CD14-positive monocyte (primary cell): ENCODE data around the gene KRTAP12-4. TPM values are rescaled to one million over a fixed set of nuclear protein-coding genes. Genes with fewer than 3 reads are reported as not detected.
"Not testable (repeated sequence)": the region's sequence is repeated elsewhere in the genome, so short reads cannot be mapped to it uniquely, and the experiment has no call there.

Experiments
- DNase-seq, 3 donors: peaks; one replicate each; pipeline ENCODE4 v3.0.0-alpha.2; 2011 to 2022
- H2AFZ ChIP-seq: 2 replicates; pipeline ENCODE4 v1.6.0; 2012; ENCODE audit warnings: mild to moderate bottlenecking, low read depth, low read length, inconsistent platforms; ENCODE audit not compliant: insufficient read depth, poor library complexity, severe bottlenecking
- H3K27ac ChIP-seq, 2 donors: 1 replicate in 1 of 2; 2 replicates in 1 of 2; pipeline ENCODE4 v1.5.1; 2012 to 2013; ENCODE audit warnings: low read length in 2 of 2, control low read depth in 1 of 2, inconsistent platforms in 1 of 2, low read depth in 1 of 2, mild to moderate bottlenecking in 1 of 2
- H3K27me3 ChIP-seq, 2 donors: one replicate each; pipeline versions ENCODE4 v1.6.0 to v1.6.1; 2011 to 2013; ENCODE audit warnings: low read length in 2 of 2; ENCODE audit not compliant: control insufficient read depth in 2 of 2, insufficient read depth in 2 of 2
- H3K36me3 ChIP-seq, 2 donors: replicated peaks in 1 of 2; 1 replicate in 1 of 2; 2 replicates in 1 of 2; pipeline versions ENCODE4 v1.5.1 to v1.6.1; 2012 to 2013; ENCODE audit warnings: low read length in 2 of 2, control low read depth in 1 of 2, inconsistent platforms in 1 of 2, mild to moderate bottlenecking in 1 of 2; ENCODE audit not compliant: insufficient read depth in 2 of 2, control insufficient read depth in 1 of 2
- H3K4me1 ChIP-seq, 2 donors: 1 replicate in 1 of 2; 2 replicates in 1 of 2; pipeline versions ENCODE4 v1.5.1 to v1.6.1; 2012 to 2013; ENCODE audit warnings: low read length in 2 of 2, control low read depth in 1 of 2, inconsistent platforms in 1 of 2, mild to moderate bottlenecking in 1 of 2, moderate library complexity in 1 of 2; ENCODE audit not compliant: insufficient read depth in 2 of 2, control insufficient read depth in 1 of 2
- H3K4me2 ChIP-seq: replicated peaks from 2 replicates; pipeline ENCODE3; 2012; ENCODE audit warnings: low read length, moderate library complexity, mild to moderate bottlenecking; ENCODE audit not compliant: poor library complexity, severe bottlenecking; ENCODE audit errors: extremely low read depth
- H3K4me3 ChIP-seq, 3 experiments: fragments of 200-600 bp in 1 of 3; sonication (generic) in 1 of 3; replicated peaks in 1 of 3; 1 replicate in 2 of 3; 2 replicates in 1 of 3; pipeline ENCODE4 v1.5.1; 2011 to 2013; ENCODE audit warnings: low read length in 3 of 3, mild to moderate bottlenecking in 3 of 3, control low read depth in 2 of 3, low read depth in 2 of 3, inconsistent platforms in 1 of 3, moderate library complexity in 1 of 3
- H3K79me2 ChIP-seq: 2 replicates; pipeline ENCODE4 v1.6.0; 2012; ENCODE audit warnings: mild to moderate bottlenecking, control low read depth, inconsistent platforms, low read length, moderate library complexity; ENCODE audit not compliant: insufficient read depth
- H3K9ac ChIP-seq: 2 replicates; pipeline ENCODE4 v1.6.0; 2017; ENCODE audit warnings: low read length, mild to moderate bottlenecking; ENCODE audit not compliant: insufficient read depth, poor library complexity, severe bottlenecking
- H3K9me3 ChIP-seq, 2 donors: replicated peaks in 1 of 2; 1 replicate in 1 of 2; 2 replicates in 1 of 2; pipeline versions ENCODE4 v1.5.1 to v1.6.1; 2012 to 2013; ENCODE audit warnings: low read length in 2 of 2, control low read depth in 1 of 2; ENCODE audit not compliant: control insufficient read depth in 1 of 2, insufficient read depth in 1 of 2
- H4K20me1 ChIP-seq: 2 replicates; pipeline ENCODE4 v1.6.0; 2012; ENCODE audit warnings: mild to moderate bottlenecking, low read length, control low read depth, moderate library complexity; ENCODE audit not compliant: insufficient read depth
- H3K27ac Mint-ChIP-seq, 7 donors: one replicate each; pipeline ENCODE4 v1.8.0; 2020; ENCODE audit warnings: mild to moderate bottlenecking in 7 of 7, mixed read lengths in 7 of 7, moderate library complexity in 6 of 7, inconsistent platforms in 2 of 7
- H3K27me3 Mint-ChIP-seq, 3 donors: one replicate each; pipeline ENCODE4 v1.8.0; 2021 to 2022; ENCODE audit warnings: low read depth in 3 of 3, mild to moderate bottlenecking in 3 of 3, mixed read lengths in 3 of 3, moderate library complexity in 3 of 3, inconsistent platforms in 1 of 3
- H3K36me3 Mint-ChIP-seq, 2 donors: one replicate each; pipeline ENCODE4 v1.8.0; 2020; ENCODE audit warnings: mixed read lengths in 2 of 2, inconsistent platforms in 1 of 2, mild to moderate bottlenecking in 1 of 2
- H3K4me1 Mint-ChIP-seq: one replicate; pipeline ENCODE4 v1.8.0; 2020; ENCODE audit warnings: mild to moderate bottlenecking, mixed read lengths
- H3K4me3 Mint-ChIP-seq, 2 donors: one replicate each; pipeline ENCODE4 v1.8.0; 2020; ENCODE audit warnings: mild to moderate bottlenecking in 2 of 2, mixed read lengths in 2 of 2, moderate library complexity in 1 of 2
- H3K9me3 Mint-ChIP-seq, 7 donors: one replicate each; pipeline ENCODE4 v1.8.0; 2020 to 2022; ENCODE audit warnings: mixed read lengths in 7 of 7, mild to moderate bottlenecking in 6 of 7, moderate library complexity in 6 of 7, inconsistent platforms in 2 of 7
- CTCF ChIP-seq: fragments of 200-600 bp; IDR thresholded peaks from one replicate; pipeline ENCODE4 v1.8.0; 2022; ENCODE audit warnings: antibody characterized with exemption, mild to moderate bottlenecking
- WGBS: methylation state at CpG from one replicate; pipeline ENCODE4 v1.1.5; 2013; ENCODE audit warnings: missing lambda C conversion rate; ENCODE audit not compliant: insufficient coverage; 5-methylcytosine and 5-hydroxymethylcytosine counted together
- intact Hi-C, 2 donors: fragments of 100-400 bp; cut with micrococcal nuclease; formaldehyde crosslinking; loops; one replicate each; pipeline versions ENCODE4 v1.15.0 to v1.15.1; 2023
- polyA plus RNA-seq, 3 donors: library from polyadenylated mRNA; depleted of rRNA in 1 of 3; unstranded in 2 of 3; stranded (reverse) in 1 of 3; fragments of 300-500 nt in 2 of 3; fragments of >200 nt in 1 of 3; fragmentation: Illumina TruSeq in 2 of 3; gene quantifications; 1 replicate in 2 of 3; 2 replicates in 1 of 3; pipeline ENCODE4 v1.2.3, GENCODE V29; 2012 to 2021

Gene KRTAP12-4
- polyA plus RNA-seq, 3 donors, result not detected

- intact Hi-C loops, result no loop called here
- peaks cover 12 to 24% (median 17%) of the 10 kb centered on the region in 3 donors for H3K27me3 Mint-ChIP-seq
These were observed 31.7 kb upstream of the KRTAP12-4 start for GRCh38 chr21:44686000-44686781.

GRCh38 chr21:44685050-44685449 is 30.6 kb upstream of the KRTAP12-4 start:
- intact Hi-C loops, DNase-seq, H2AFZ ChIP-seq, H4K20me1 ChIP-seq, H3K4me2 ChIP-seq, H3K36me3 ChIP-seq, H3K4me1 ChIP-seq, H3K4me3 Mint-ChIP-seq, H3K27ac Mint-ChIP-seq, H3K79me2 ChIP-seq, H3K9me3 ChIP-seq, H3K27me3 ChIP-seq, H3K4me1 Mint-ChIP-seq, H3K36me3 Mint-ChIP-seq, H3K27ac ChIP-seq, H3K4me3 ChIP-seq, H3K9me3 Mint-ChIP-seq, H3K9ac ChIP-seq: not testable (repeated sequence)
- H3K27me3 Mint-ChIP-seq, result peaks cover 10 to 22% (median 11%) of the 10 kb centered on the region in 3 donors
- WGBS, result no CpG with 5 or more reads among the region's 6 CpGs

More at GRCh38 chr21:44686000-44686781, 31.7 kb upstream of the KRTAP12-4 start:
- H3K27me3 ChIP-seq, result no peaks in the 10 kb centered on the region
- H3K27ac ChIP-seq, result no peak overlapping the region
- Mint-ChIP-seq H3K27ac (no peak overlapping the region), H3K36me3 (no peaks in the 10 kb centered on the region), H3K4me1 (no peaks in the 10 kb centered on the region), H3K4me3 (no peak overlapping the region), H3K9me3 (peaks cover 0 to 2% (median 0%) of the 10 kb centered on the region in 7 donors)
- no peaks in the 10 kb centered on the region for H4K20me1 ChIP-seq
- WGBS, result 36% methylated on average over 7 of the region's 14 CpGs
- no peak overlapping the region for H3K4me3 ChIP-seq
- no peak overlapping the region for H3K9ac ChIP-seq
- H3K4me2 ChIP-seq, result no peak overlapping the region
- TF ChIP-seq CTCF, result no peak
- H3K36me3 ChIP-seq, result no peaks in the 10 kb centered on the region
- no peaks in the 10 kb centered on the region for H3K9me3 ChIP-seq
- H3K4me1 ChIP-seq, result no peaks in the 10 kb centered on the region
- DNase-seq, result no peak
- H3K79me2 ChIP-seq, result no peaks in the 10 kb centered on the region
- H2AFZ ChIP-seq, result no peak overlapping the region
